ENCODE data around the gene POMGNT1.

POMGNT1 gene

DNA sequence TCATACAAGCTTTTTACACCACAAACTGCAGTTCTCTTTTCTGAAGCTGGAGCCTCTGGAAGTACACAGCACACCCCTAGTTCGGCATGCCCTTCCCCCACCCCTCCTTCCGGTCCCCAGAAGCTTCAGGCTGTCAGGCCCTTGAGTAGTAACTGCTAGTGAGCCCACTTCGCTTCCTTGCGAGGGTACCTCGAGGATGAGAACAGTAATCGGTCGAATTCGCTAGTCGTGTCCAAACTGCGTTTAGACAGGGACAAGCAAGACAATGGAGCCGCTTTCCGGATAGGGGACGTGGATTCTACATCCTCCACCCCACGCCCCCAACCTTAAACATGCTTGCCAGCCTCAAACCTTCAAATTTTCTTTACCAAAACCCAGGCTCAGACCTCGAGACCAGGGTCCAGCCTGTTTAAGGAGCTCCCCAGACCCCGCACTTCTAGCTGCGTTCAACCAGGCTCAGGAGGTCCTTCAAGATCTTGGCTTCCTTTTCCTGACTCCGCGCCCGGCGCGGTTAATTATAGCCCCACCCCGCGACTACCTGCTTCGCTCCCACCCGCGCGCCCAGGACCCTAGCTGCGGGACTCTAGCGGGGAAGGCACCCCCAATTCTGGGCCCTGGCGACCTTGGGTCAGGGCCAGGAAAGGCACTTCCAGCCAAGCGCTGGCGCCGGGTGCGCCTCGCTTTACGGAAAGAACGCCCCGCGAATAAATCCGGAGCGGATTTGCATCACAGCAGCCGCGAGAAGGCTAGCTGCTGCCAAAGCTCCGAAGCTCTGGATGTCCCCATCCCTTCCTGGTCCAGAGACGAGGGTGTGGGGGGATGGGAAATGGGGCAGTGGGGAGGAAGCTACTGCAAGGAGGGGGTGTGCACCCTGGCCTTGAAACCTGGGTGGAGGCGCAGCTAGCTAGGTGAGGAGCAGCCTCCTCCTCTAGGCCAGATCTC is 31.4 kb downstream of the POMGNT1 start:
- no peaks in the 10 kb centered on the region for H3K79me2 ChIP-seq (ENCODE audit: low read length)
- H3K27ac ChIP-seq (ENCODE audit: low read length), result no peak overlapping the region
- H3K27me3 ChIP-seq (ENCODE audit: low read depth, low read length), result peaks cover 22% of the 10 kb centered on the region; the same call in 1 of the 2 replicates
- H3K9ac ChIP-seq (ENCODE audit: low read length), result peak overlapping the region; percentile 72
- H3K4me2 ChIP-seq (ENCODE audit: low read length), result peak overlapping the region; percentile 100
- TF ChIP-seq, protein P1, sequence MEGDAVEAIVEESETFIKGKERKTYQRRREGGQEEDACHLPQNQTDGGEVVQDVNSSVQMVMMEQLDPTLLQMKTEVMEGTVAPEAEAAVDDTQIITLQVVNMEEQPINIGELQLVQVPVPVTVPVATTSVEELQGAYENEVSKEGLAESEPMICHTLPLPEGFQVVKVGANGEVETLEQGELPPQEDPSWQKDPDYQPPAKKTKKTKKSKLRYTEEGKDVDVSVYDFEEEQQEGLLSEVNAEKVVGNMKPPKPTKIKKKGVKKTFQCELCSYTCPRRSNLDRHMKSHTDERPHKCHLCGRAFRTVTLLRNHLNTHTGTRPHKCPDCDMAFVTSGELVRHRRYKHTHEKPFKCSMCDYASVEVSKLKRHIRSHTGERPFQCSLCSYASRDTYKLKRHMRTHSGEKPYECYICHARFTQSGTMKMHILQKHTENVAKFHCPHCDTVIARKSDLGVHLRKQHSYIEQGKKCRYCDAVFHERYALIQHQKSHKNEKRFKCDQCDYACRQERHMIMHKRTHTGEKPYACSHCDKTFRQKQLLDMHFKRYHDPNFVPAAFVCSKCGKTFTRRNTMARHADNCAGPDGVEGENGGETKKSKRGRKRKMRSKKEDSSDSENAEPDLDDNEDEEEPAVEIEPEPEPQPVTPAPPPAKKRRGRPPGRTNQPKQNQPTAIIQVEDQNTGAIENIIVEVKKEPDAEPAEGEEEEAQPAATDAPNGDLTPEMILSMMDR (IDR thresholded peaks at IDR 0.05; ENCODE audit: low read depth, low read length), result no peak
- no peak for TF ChIP-seq EZH2phosphoT487 (IDR thresholded peaks at IDR 0.05; ENCODE audit: low read depth)
- no peaks in the 10 kb centered on the region for H3K36me3 ChIP-seq (replicated peaks; ENCODE audit: low read depth, low read length)
- H3K9me3 ChIP-seq (ENCODE audit: insufficient read depth, low read length), result no peaks in the 10 kb centered on the region
- no peaks in the 10 kb centered on the region for H4K20me1 ChIP-seq (ENCODE audit: insufficient read depth, low read length)
- H3K4me1 ChIP-seq (ENCODE audit: low read length), result peaks cover 11% of the 10 kb centered on the region; the same call in 1 of the 2 replicates
- peak overlapping the region; percentile 92 for H3K4me3 ChIP-seq (ENCODE audit: low read length)
- H2AFZ ChIP-seq (ENCODE audit: low read depth, low read length), result peak overlapping the region; percentile 98

DNA sequence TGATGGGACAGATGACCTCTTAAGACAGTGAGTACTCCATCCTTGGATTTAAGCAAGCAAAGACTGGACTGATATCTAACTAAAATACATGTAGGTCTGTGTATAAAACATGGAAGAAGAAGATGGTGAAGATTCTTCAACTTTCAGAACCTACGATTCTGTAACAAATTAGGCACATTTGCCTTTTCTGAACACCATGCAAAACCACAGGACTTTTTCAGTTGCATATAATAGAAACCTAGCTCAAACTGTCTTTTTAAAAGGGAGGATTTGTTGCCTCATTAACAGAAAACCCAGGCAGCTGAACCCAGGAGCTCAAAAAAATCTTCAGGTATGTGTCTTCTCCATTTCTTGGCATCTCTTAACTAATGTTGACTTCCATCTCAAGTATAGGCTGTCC is 38.0 kb downstream of the POMGNT1 start:
- no peaks in the 10 kb centered on the region for H3K9me3 ChIP-seq (ENCODE audit: insufficient read depth, low read length)
- H3K79me2 ChIP-seq (ENCODE audit: low read length), result no peaks in the 10 kb centered on the region
- no peak overlapping the region for H3K27ac ChIP-seq (ENCODE audit: low read length)
- H3K36me3 ChIP-seq (replicated peaks; ENCODE audit: low read depth, low read length), result no peaks in the 10 kb centered on the region
- 0 out of 2 replicates have a peak, but pooled peaks cover 11% of the 10 kb centered on the region for H3K27me3 ChIP-seq (ENCODE audit: low read depth, low read length)
- no peak overlapping the region for H3K9ac ChIP-seq (ENCODE audit: low read length)
- H3K4me1 ChIP-seq (ENCODE audit: low read length), result no peaks in the 10 kb centered on the region; the same call in 1 of the 2 replicates
- no peak overlapping the region for H3K4me2 ChIP-seq (ENCODE audit: low read length)
- no peaks in the 10 kb centered on the region for H4K20me1 ChIP-seq (ENCODE audit: insufficient read depth, low read length)
- TF ChIP-seq EZH2phosphoT487 (IDR thresholded peaks at IDR 0.05; ENCODE audit: low read depth), result no peak
- TF ChIP-seq, protein P1 (IDR thresholded peaks at IDR 0.05; ENCODE audit: low read depth, low read length), result no peak
- H3K4me3 ChIP-seq (ENCODE audit: low read length), result no peak overlapping the region
- no peak overlapping the region for H2AFZ ChIP-seq (ENCODE audit: low read depth, low read length)

DNA sequence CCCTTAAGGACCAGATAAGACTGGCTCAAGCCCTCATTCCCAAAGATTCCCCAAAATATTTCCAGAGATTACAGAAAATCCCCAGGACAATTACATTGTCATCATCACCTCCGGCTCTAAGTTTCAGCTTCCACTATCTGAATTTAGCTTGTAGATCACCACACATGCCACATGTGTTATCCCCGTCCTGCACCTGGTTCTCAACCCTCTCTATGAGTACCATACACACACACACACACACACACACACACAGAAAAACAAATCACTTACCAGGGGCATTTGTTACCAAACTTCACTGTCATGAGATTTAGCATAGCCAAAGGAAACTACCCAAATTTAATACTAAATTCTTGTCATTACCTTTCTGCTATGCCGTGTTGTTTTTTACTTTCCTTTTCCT is 38.7 kb downstream of the POMGNT1 start:
- Histone ChIP-seq H2AFZ (ENCODE audit: low read depth, low read length) (no peak overlapping the region), H4K20me1 (ENCODE audit: insufficient read depth, low read length) (no peaks in the 10 kb centered on the region), H3K27ac (ENCODE audit: low read length) (no peak overlapping the region), H3K4me3 (ENCODE audit: low read length) (no peak overlapping the region), H3K9ac (ENCODE audit: low read length) (no peak overlapping the region), H3K9me3 (ENCODE audit: insufficient read depth, low read length) (no peaks in the 10 kb centered on the region), H3K4me2 (ENCODE audit: low read length) (no peak overlapping the region), H3K27me3 (ENCODE audit: low read depth, low read length) (0 out of 2 replicates have a peak, but pooled peaks cover 6% of the 10 kb centered on the region), H3K4me1 (ENCODE audit: low read length) (no peaks in the 10 kb centered on the region; the same call in 1 of the 2 replicates), H3K36me3 (replicated peaks; ENCODE audit: low read depth, low read length) (no peaks in the 10 kb centered on the region), H3K79me2 (ENCODE audit: low read length) (no peaks in the 10 kb centered on the region)
- TF ChIP-seq EZH2phosphoT487 (IDR thresholded peaks at IDR 0.05; ENCODE audit: low read depth), result no peak
- TF ChIP-seq, protein P1 (IDR thresholded peaks at IDR 0.05; ENCODE audit: low read depth, low read length), result no peak
